Measurements from ENCODE around the gene INO80B.

Gene INO80B

GRCh38 chr2:74501335-74502071, 46.6 kb downstream of the INO80B start:
- Histone ChIP-seq H3K27me3 (ENCODE audit: insufficient read depth, low read length) (peaks cover 100% of the 10 kb centered on the region), H3K4me1 (ENCODE audit: insufficient read depth, low read length) (peaks cover 5% of the 10 kb centered on the region; the same call in 1 of the 2 replicates), H3K9ac (ENCODE audit: low read depth, low read length) (no peak overlapping the region), H3K4me3 (ENCODE audit: low read length) (peak overlapping the region; percentile 66; the same call in 1 of the 2 replicates), H3K36me3 (ENCODE audit: insufficient read depth, low read depth, low read length) (peaks cover 11% of the 10 kb centered on the region; the same call in 1 of the 2 replicates), H3K9me3 (ENCODE audit: insufficient read depth, low read depth, low read length) (peaks cover 3% of the 10 kb centered on the region; the same call in 1 of the 2 replicates), H3K27ac (ENCODE audit: low read length) (no peak overlapping the region)

- H3K27ac ChIP-seq (ENCODE audit: low read length) = no peak overlapping the region
These were observed 47.3 kb downstream of the INO80B start for GRCh38 chr2:74502147-74502719.

GRCh38 chr2:74502720-74503505, 48.0 kb downstream of the INO80B start:
- peaks cover 7% of the 10 kb centered on the region; the same call in 1 of the 2 replicates for H3K4me1 ChIP-seq (ENCODE audit: insufficient read depth, low read length)
- no peak overlapping the region for H3K9ac ChIP-seq (ENCODE audit: low read depth, low read length)
- peaks cover 3% of the 10 kb centered on the region; the same call in 1 of the 2 replicates for H3K9me3 ChIP-seq (ENCODE audit: insufficient read depth, low read depth, low read length)
- H3K27me3 ChIP-seq (ENCODE audit: insufficient read depth, low read length) = peaks cover 91% of the 10 kb centered on the region
- peak overlapping the region; percentile 66 for H3K4me3 ChIP-seq (ENCODE audit: low read length)
- H3K27ac ChIP-seq (ENCODE audit: low read length) = no peak overlapping the region
- H3K36me3 ChIP-seq (ENCODE audit: insufficient read depth, low read depth, low read length) = peaks cover 11% of the 10 kb centered on the region; the same call in 1 of the 2 replicates

More at GRCh38 chr2:74502147-74502719, 47.3 kb downstream of the INO80B start:
- peak overlapping the region; percentile 66 for H3K4me3 ChIP-seq (ENCODE audit: low read length)
- peaks cover 3% of the 10 kb centered on the region; the same call in 1 of the 2 replicates for H3K9me3 ChIP-seq (ENCODE audit: insufficient read depth, low read depth, low read length)
- H3K27me3 ChIP-seq (ENCODE audit: insufficient read depth, low read length) = peaks cover 98% of the 10 kb centered on the region
- peaks cover 11% of the 10 kb centered on the region; the same call in 1 of the 2 replicates for H3K36me3 ChIP-seq (ENCODE audit: insufficient read depth, low read depth, low read length)
- H3K9ac ChIP-seq (ENCODE audit: low read depth, low read length) = no peak overlapping the region
- H3K4me1 ChIP-seq (ENCODE audit: insufficient read depth, low read length) = peaks cover 7% of the 10 kb centered on the region; the same call in 1 of the 2 replicates

DNA sequence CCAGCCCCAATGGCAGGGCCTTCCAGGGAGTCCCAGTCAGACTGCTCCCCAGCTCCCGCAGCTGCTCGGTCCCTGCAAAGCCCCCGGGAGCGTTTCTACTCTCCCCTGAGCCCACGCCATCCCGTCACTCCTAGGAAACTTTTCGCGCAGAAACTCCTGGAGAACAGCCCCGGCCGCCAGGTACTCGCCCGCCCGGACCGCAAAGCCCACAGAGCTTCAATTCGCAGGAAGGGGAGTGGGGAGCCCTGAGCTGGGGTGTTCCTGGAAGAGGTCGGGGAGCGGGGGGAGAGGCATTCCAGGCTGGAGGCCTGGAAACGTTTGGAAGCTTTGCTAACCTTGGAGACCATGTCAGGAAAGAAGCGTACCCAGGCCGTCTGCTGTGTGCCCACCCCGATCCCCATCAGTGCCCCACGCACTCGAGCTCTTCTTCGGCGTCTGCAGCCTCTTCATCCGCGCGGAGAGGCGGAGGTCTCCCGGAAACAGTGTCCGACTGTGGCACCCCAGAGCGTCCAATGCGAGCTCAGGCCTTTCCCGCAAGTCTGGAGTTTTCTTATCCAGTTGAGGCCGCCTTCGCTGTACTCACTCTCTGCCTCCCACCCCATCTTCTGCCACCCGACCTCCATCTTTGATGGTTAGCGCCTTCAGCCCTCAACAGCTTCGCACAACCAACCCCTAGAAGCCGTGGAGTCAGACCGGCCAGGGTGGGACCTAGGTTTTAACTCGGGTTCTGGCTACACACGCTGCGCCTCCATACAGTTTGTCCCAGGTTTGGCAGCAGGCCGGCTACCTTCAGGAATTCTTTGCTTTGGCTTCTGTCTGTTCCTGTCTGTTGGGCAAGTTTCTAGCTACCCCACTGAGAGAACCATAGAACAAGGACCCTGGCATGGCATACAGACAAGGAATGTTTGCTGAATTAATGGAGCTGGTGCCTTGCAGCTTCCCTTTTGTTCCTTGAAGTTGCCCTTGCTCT, 48.9 kb downstream of the INO80B start:
- peaks cover 13% of the 10 kb centered on the region; the same call in 1 of the 2 replicates for H3K4me1 ChIP-seq (ENCODE audit: insufficient read depth, low read length)
- no peak overlapping the region for H3K9ac ChIP-seq (ENCODE audit: low read depth, low read length)
- peaks cover 3% of the 10 kb centered on the region; the same call in 1 of the 2 replicates for H3K9me3 ChIP-seq (ENCODE audit: insufficient read depth, low read depth, low read length)
- peak overlapping the region; percentile 66; the same call in 1 of the 2 replicates for H3K4me3 ChIP-seq (ENCODE audit: low read length)
- peaks cover 91% of the 10 kb centered on the region for H3K27me3 ChIP-seq (ENCODE audit: insufficient read depth, low read length)
- peaks cover 11% of the 10 kb centered on the region; the same call in 1 of the 2 replicates for H3K36me3 ChIP-seq (ENCODE audit: insufficient read depth, low read depth, low read length)
- no peak overlapping the region for H3K27ac ChIP-seq (ENCODE audit: low read length)

DNA sequence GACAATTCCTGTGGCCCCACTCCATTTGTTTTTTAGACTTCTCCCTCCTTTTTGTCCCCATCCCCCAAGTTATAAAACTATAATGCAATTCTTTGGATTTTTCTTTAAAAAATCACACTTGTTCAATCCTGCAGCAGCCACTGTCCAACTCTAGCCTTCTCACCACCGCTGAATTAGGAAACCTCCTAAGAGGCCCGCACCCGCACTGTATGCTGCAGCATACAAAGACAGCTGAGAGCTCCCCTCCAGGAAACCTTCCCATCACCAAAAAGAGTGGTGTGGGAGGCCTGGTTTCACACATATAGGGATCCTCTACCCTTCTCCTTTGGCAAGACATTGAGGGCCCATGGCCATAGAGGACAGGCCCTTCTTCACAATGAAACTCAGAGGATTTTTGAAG, 49.7 kb downstream of the INO80B start:
- peaks cover 3% of the 10 kb centered on the region; the same call in 1 of the 2 replicates for H3K9me3 ChIP-seq (ENCODE audit: insufficient read depth, low read depth, low read length)
- H3K4me3 ChIP-seq (ENCODE audit: low read length) = no peak overlapping the region
- H3K4me1 ChIP-seq (ENCODE audit: insufficient read depth, low read length) = peaks cover 13% of the 10 kb centered on the region; the same call in 1 of the 2 replicates
- no peak overlapping the region for H3K9ac ChIP-seq (ENCODE audit: low read depth, low read length)
- peaks cover 11% of the 10 kb centered on the region; the same call in 1 of the 2 replicates for H3K36me3 ChIP-seq (ENCODE audit: insufficient read depth, low read depth, low read length)
- no peak overlapping the region for H3K27ac ChIP-seq (ENCODE audit: low read length)
- peaks cover 91% of the 10 kb centered on the region for H3K27me3 ChIP-seq (ENCODE audit: insufficient read depth, low read length)

DNA sequence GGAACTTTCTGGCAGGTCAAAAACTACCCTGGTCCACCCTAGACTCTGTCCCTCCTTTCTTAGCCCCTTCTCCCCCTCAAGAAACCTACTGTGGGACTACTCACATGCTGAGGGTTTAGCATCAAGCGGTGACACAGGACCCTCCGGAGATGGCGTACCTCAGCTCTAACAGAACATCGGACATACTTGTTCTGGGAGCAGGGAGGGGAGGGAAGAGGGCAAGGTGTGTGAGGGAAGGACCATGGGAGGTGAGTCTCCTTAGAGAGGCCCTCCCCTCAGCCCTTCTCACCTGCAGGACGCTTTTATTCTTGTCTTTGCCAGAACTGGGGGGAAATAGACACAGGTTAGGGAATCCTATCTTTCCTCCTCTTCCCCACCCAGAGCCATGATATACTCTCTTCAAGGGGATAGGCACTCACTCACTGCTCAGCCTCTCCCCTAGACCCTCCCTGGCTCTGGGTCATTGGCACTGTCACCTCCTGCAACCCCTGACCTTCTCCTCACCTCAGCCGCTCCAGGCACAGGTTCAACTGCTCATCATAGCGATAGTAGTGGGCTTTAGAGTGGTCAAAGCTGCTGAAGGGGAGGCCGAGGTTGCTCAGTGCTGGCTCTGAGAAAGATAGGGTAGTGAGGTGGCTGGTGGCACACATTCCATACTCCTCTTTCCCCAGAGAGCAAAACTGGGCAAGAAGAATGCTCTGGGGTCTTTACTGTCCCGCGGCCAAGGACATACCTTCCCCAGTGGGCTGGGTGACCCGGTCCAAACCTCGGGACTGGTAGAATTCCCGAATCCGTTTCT, 50.8 kb downstream of the INO80B start:
- Histone ChIP-seq H3K27me3 (ENCODE audit: insufficient read depth, low read length) (peaks cover 91% of the 10 kb centered on the region), H3K4me1 (ENCODE audit: insufficient read depth, low read length) (peaks cover 11% of the 10 kb centered on the region; the same call in 1 of the 2 replicates), H3K9ac (ENCODE audit: low read depth, low read length) (no peak overlapping the region), H3K27ac (ENCODE audit: low read length) (no peak overlapping the region), H3K4me3 (ENCODE audit: low read length) (no peak overlapping the region), H3K36me3 (ENCODE audit: insufficient read depth, low read depth, low read length) (peaks cover 11% of the 10 kb centered on the region; the same call in 1 of the 2 replicates), H3K9me3 (ENCODE audit: insufficient read depth, low read depth, low read length) (no peaks in the 10 kb centered on the region; the same call in 1 of the 2 replicates)

GRCh38 chr2:74507145-74507925, 52.4 kb downstream of the INO80B start, which contains the start of gene PCGF1:
TSS of gene PCGF1 (minus strand) at chr2:74507695. CDS start at chr2:74507668, 27 bp downstream.
- peak within 1 kb of the TSS; percentile 99 for H3K9ac ChIP-seq (ENCODE audit: low read depth, low read length)
- H3K9me3 ChIP-seq (ENCODE audit: insufficient read depth, low read depth, low read length) = no peaks in the 10 kb centered on the region
- H3K27ac ChIP-seq (ENCODE audit: low read length) = peak within 1 kb of the TSS; percentile 96
- peaks cover 8% of the 10 kb centered on the region; the same call in 1 of the 2 replicates for H3K4me1 ChIP-seq (ENCODE audit: insufficient read depth, low read length)
- H3K27me3 ChIP-seq (ENCODE audit: insufficient read depth, low read length) = peaks cover 91% of the 10 kb centered on the region
- H3K36me3 ChIP-seq (ENCODE audit: insufficient read depth, low read depth, low read length) = peaks cover 11% of the 10 kb centered on the region; the same call in 1 of the 2 replicates
- peak within 1 kb of the TSS; percentile 100 for H3K4me3 ChIP-seq (ENCODE audit: low read length)
